Activated naive CD4-positive, alpha-beta T cell treated with anti-CD3 and anti-CD28 coated beads, Interleukin-2, amount 10 ng/mL, durations not matched to agents 7 days and 5 days (primary cell): ENCODE measurements around the gene MALL.
"Not testable (repeated sequence)": the region's sequence is repeated elsewhere in the genome, so short reads cannot be mapped to it uniquely, and the experiment has no call there.

Source experiments
- CTCF ChIA-PET: fragments of 350-600 bp; sonication (Branson Sonifier 250); formaldehyde crosslinking; loops from one replicate; lab custom pipeline; 2021; ENCODE audit warnings: antibody characterized with exemption; lab: Charles Lee
- DNase-seq: peaks from one replicate; pipeline ENCODE4 v3.0.0-alpha.2; 2020
- H3K27ac Mint-ChIP-seq: one replicate; pipeline ENCODE4 v1.8.0; 2021; ENCODE audit warnings: mild to moderate bottlenecking, moderate library complexity, mixed read lengths
- H3K27me3 Mint-ChIP-seq: one replicate; pipeline ENCODE4 v1.8.0; 2021; ENCODE audit warnings: mild to moderate bottlenecking, mixed read lengths
- H3K36me3 Mint-ChIP-seq: one replicate; pipeline ENCODE4 v1.8.0; 2021; ENCODE audit warnings: mixed read lengths
- H3K4me1 Mint-ChIP-seq: one replicate; pipeline ENCODE4 v1.8.0; 2021; ENCODE audit warnings: mixed read lengths
- H3K4me3 Mint-ChIP-seq: one replicate; pipeline ENCODE4 v1.8.0; 2021; ENCODE audit warnings: mild to moderate bottlenecking, moderate library complexity, mixed read lengths
- H3K9me3 Mint-ChIP-seq: one replicate; pipeline ENCODE4 v1.8.0; 2021; ENCODE audit warnings: mixed read lengths

Gene MALL

GRCh38 chr2:110106642-110107041 lies 9.0 kb downstream of the MALL start:
- Mint-ChIP-seq H3K36me3 (peaks cover 4% of the 10 kb centered on the region), H3K9me3 (peaks cover 5% of the 10 kb centered on the region), H3K27me3 (peaks cover 57% of the 10 kb centered on the region), H3K4me1 (peaks cover 30% of the 10 kb centered on the region), H3K4me3 (no peak overlapping the region), H3K27ac (no peak overlapping the region)
- DNase-seq, result no peak
- CTCF ChIA-PET, result no interaction called here

GRCh38 chr2:110105608-110106467 lies 9.8 kb downstream of the MALL start:
- H3K27me3 Mint-ChIP-seq, result peaks cover 54% of the 10 kb centered on the region

DNA sequence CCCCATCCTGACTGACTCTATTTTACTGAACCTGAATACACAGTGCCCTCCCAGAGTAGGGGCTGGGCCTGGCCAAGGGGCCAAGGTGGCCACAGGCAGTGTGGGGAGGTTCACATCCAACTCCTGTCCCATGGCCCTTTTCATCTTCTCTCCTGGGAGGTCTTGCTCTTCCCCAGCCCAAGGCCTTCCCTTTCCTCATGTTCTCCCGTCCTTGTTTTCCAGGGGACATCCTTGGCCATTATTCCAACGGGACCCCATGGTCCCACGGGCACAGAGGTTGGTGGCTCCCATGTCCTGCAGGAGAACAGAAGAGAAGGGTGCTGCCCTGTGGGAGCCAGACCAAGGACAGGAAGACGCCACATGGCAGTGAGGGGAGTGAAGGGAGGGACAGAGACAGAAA lies 10.4 kb downstream of the MALL start:
- DNase-seq, result no peak
- Mint-ChIP-seq H3K36me3 (peaks cover 3% of the 10 kb centered on the region), H3K4me3 (no peak overlapping the region), H3K27me3 (peaks cover 53% of the 10 kb centered on the region), H3K9me3 (peaks cover under 1% of the 10 kb centered on the region), H3K4me1 (peaks cover 35% of the 10 kb centered on the region), H3K27ac (no peak overlapping the region)
- CTCF ChIA-PET, result no interaction called here

More at GRCh38 chr2:110105608-110106467, 9.8 kb downstream of the MALL start:
- H3K9me3 Mint-ChIP-seq, result peaks cover 5% of the 10 kb centered on the region
- no peak overlapping the region for H3K4me3 Mint-ChIP-seq
- CTCF ChIA-PET, result no interaction called here
- H3K36me3 Mint-ChIP-seq, result peaks cover 4% of the 10 kb centered on the region
- H3K27ac Mint-ChIP-seq, result no peak overlapping the region
- H3K4me1 Mint-ChIP-seq, result peaks cover 37% of the 10 kb centered on the region
- DNase-seq, result no peak

DNA sequence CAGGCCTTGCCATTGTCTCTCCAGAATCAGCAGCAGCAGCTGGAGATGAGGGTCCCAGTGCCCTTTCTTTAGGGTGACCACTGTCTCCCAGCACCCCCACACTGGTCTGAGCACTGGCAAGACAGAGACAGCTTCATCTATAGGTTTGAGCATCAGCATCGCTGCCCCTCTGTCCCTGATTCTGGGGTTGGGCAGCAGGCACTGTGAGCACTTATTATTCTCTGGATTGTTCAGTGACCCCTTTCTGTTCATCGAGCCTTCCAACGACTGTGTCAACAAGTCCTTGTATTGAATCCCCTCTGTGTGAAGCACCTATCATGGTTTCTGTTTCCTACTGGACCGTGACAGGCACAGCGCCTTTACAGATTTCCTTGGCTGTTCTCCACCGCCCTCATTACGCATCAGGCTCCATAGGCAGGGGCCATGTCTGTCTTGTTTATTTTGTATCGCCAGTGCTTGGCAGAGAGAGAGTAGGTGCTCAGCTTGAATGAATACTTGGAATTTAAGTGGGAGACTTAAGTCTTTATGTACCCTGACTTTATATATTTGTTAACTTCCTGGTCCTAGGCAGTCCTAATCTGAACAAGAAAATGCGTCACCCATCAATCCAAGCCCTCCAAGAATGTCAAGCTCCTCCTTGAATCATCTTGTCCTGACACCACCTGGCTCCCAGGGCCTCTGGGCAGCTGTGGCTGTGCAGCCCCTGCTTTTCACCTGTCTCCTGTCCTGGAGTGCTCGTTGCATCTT lies 11.4 kb downstream of the MALL start:
- H3K4me1 Mint-ChIP-seq, result peaks cover 30% of the 10 kb centered on the region
- CTCF ChIA-PET, result no interaction called here
- peaks cover 2% of the 10 kb centered on the region for H3K36me3 Mint-ChIP-seq
- H3K4me3 Mint-ChIP-seq, result no peak overlapping the region
- H3K27me3 Mint-ChIP-seq, result peaks cover 49% of the 10 kb centered on the region
- H3K27ac Mint-ChIP-seq, result no peak overlapping the region
- no peaks in the 10 kb centered on the region for H3K9me3 Mint-ChIP-seq
- no peak for DNase-seq

DNA sequence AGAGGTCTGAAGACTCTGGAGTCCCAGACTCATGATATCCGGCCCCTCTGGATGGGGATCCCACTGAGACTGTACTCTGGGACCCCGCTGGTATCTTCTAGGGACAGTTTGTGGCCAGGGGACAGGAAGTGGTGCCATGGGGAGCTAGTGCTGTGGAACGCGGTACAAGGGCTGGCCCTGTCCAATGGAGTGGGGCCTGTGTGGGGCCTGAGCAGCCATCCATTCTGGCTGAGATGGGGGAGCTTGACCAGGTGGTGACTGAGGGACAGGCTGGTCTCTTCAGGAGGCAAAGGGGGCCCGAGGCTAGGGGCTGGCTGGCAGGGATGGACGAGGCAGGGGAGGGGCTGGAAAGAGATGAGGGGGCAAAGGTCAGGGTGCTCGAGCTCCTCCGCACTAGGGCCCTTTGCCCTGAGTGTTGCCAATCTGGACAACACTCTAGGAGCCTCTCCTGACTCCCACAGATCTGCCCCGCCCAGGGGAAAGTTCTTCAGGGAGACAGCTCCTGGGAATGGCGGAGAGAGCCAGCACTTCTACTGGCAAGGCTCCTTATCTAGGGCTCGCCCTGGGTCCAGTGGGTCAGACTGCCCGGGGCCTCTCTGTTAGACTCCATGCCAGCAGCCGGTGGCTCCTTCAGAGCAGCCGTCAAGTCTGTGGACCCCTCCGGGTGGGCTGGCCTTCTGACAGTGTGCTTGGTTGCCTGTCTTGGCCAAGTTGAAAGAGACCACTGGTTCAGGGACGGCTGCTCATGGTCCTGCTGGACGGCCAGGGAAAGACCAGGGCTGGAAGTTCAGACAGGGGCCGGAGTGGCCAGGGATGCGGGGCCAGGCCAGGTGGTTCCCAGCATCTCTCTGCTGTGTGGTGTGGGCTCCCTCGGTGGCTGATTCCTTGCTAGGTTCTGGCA lies 12.3 kb downstream of the MALL start:
- Mint-ChIP-seq H3K27me3 (peaks cover 41% of the 10 kb centered on the region), H3K9me3 (no peaks in the 10 kb centered on the region), H3K27ac (no peak overlapping the region), H3K4me1 (peaks cover 22% of the 10 kb centered on the region), H3K4me3 (no peak overlapping the region), H3K36me3 (peaks cover 1% of the 10 kb centered on the region)
- no peak for DNase-seq
- CTCF ChIA-PET, result interaction anchor here (0.8 kb wide), 1 partner anchor 54 kb away, joined by 3 read pairs; no protein-coding TSS in a partner anchor

- DNase-seq, result no peak
- H3K27me3 Mint-ChIP-seq, result peaks cover 37% of the 10 kb centered on the region
- H3K36me3 Mint-ChIP-seq, result no peaks in the 10 kb centered on the region
- no peak overlapping the region for H3K27ac Mint-ChIP-seq
- H3K4me3 Mint-ChIP-seq, result no peak overlapping the region
- CTCF ChIA-PET, result interaction anchor here (0.8 kb wide), 1 partner anchor 55 kb away, joined by 3 read pairs; no protein-coding TSS in a partner anchor
- no peaks in the 10 kb centered on the region for H3K9me3 Mint-ChIP-seq
- peaks cover 25% of the 10 kb centered on the region for H3K4me1 Mint-ChIP-seq
Measured at GRCh38 chr2:110101901-110102803, 13.5 kb downstream of the MALL start.

GRCh38 chr2:110101280-110101844 lies 14.3 kb downstream of the MALL start:
- H3K27ac Mint-ChIP-seq, result no peak overlapping the region
- peak; percentile 30 for DNase-seq
- H3K4me1 Mint-ChIP-seq, result peaks cover 25% of the 10 kb centered on the region
- CTCF ChIA-PET, result no interaction called here
- H3K27me3 Mint-ChIP-seq, result peaks cover 34% of the 10 kb centered on the region
- no peaks in the 10 kb centered on the region for H3K36me3 Mint-ChIP-seq
- H3K9me3 Mint-ChIP-seq, result no peaks in the 10 kb centered on the region
- H3K4me3 Mint-ChIP-seq, result no peak overlapping the region

DNA sequence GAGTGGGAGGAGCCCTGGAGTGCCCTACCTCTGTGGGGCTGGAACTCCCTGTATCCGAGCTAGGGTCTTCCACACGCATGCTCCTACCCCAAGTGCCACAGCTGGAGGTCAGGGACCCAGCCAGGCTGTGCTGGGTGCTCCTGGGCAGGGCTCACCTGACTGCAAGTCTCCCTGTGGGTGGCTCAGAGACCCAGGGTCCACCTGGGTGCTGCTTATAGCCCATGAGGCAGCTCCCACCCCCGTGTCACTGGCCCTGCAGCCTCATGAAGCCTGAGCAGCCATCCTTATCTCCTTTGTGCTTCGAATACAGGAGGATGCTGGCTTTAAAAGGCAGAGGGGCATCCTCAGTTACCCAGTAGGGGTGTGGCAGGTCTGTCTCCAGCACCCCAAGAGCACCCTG lies 14.7 kb downstream of the MALL start:
- CTCF ChIA-PET, H3K27ac Mint-ChIP-seq: not testable (repeated sequence)

GRCh38 chr2:110100480-110100879 lies 15.1 kb downstream of the MALL start:
- DNase-seq, result no peak
- H3K27ac Mint-ChIP-seq, result no peak overlapping the region
- H3K36me3 Mint-ChIP-seq, result no peaks in the 10 kb centered on the region
- peaks cover 25% of the 10 kb centered on the region for H3K4me1 Mint-ChIP-seq
- no peaks in the 10 kb centered on the region for H3K9me3 Mint-ChIP-seq
- no peak overlapping the region for H3K4me3 Mint-ChIP-seq
- H3K27me3 Mint-ChIP-seq, result peaks cover 35% of the 10 kb centered on the region
- CTCF ChIA-PET, result no interaction called here

More for the DNA sequence above, 14.7 kb downstream of the MALL start:
- Mint-ChIP-seq H3K4me1 (peaks cover 25% of the 10 kb centered on the region), H3K27me3 (peaks cover 35% of the 10 kb centered on the region)
- not testable (repeated sequence) for H3K4me3 Mint-ChIP-seq, DNase-seq, H3K36me3 Mint-ChIP-seq, H3K9me3 Mint-ChIP-seq

DNA sequence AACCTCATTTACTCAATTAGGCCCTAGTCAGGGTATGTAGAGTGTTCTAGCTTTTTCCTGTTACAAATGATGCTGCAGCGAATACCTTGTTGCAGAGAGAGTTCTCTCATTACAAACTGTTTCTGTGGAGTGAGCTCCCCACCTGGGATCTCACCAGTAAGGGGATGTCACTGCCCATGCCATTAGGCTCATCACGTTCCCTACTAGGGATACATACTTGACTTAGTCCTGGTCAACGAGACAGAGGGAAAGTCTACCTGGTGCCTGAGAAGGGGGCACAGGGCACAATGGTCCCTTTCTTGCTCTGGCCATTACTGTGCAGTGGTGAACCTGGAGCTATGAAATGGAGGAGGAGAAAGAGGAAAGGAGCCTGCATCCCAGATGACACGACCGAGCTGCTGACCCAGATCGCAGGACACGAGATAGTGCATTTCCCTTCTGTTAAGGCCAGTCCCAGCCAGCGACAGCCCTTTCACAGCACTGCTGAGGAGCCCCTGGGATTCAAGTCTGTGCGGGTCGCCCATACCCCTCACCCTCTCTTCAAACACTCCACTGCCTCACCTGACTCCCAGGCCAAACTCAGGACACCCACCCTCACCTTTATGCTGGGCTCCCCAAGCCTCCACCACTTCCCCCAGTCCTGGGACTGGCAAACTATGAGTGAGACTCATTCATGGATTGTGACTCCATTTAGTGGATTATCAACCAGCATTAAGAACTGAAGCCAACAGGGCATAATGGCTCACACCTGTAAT lies 16.0 kb downstream of the MALL start:
- H3K4me1 Mint-ChIP-seq, result peaks cover 25% of the 10 kb centered on the region
- H3K4me3 Mint-ChIP-seq, result no peak overlapping the region
- no peaks in the 10 kb centered on the region for H3K9me3 Mint-ChIP-seq
- no peak for DNase-seq
- CTCF ChIA-PET, result no interaction called here
- no peaks in the 10 kb centered on the region for H3K36me3 Mint-ChIP-seq
- no peak overlapping the region for H3K27ac Mint-ChIP-seq
- H3K27me3 Mint-ChIP-seq, result peaks cover 30% of the 10 kb centered on the region

DNA sequence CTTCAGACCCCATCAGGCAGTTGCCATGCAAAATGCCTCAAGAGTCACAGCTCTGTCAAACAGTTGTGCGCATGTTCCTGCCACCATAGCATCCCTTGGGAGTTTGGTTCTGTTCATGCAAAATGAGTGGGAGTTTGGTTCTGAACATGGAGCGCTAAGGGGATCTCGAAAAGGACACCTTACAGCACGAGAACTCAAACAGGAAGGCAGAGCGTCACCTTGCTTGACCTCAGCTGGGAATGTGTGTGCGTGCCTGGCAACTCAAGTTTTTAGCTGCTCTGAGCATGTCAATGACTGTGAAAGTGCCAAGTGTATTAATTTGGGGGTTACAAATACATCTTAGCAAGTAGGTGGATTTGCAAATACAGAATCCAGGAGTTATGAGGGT lies 16.6 kb downstream of the MALL start:
- peaks cover 25% of the 10 kb centered on the region for H3K4me1 Mint-ChIP-seq
- peaks cover 24% of the 10 kb centered on the region for H3K27me3 Mint-ChIP-seq
- no peaks in the 10 kb centered on the region for H3K9me3 Mint-ChIP-seq
- H3K36me3 Mint-ChIP-seq, result no peaks in the 10 kb centered on the region
- CTCF ChIA-PET, result no interaction called here
- no peak overlapping the region for H3K27ac Mint-ChIP-seq
- no peak overlapping the region for H3K4me3 Mint-ChIP-seq
- DNase-seq, result no peak

- DNase-seq, result no peak
- H3K27me3 Mint-ChIP-seq, result peaks cover 20% of the 10 kb centered on the region
- H3K4me1 Mint-ChIP-seq, result peaks cover 25% of the 10 kb centered on the region
- no peak overlapping the region for H3K4me3 Mint-ChIP-seq
- no peak overlapping the region for H3K27ac Mint-ChIP-seq
- CTCF ChIA-PET, result no interaction called here
- no peaks in the 10 kb centered on the region for H3K36me3 Mint-ChIP-seq
- H3K9me3 Mint-ChIP-seq, result no peaks in the 10 kb centered on the region
Measured at GRCh38 chr2:110097506-110098220, 18.0 kb downstream of the MALL start.
